Adrenal gland (tissue), 12 donors: ENCODE measurements around the gene GALNT9. TPM values are rescaled to one million over a fixed set of nuclear protein-coding genes. Genes with fewer than 3 reads are reported as not detected.

Source experiments
- DNase-seq, 7 donors: peaks; one replicate each; pipeline ENCODE4 v3.0.0-alpha.2; 2019 to 2020
- H3K27ac ChIP-seq, 5 donors: fragments of 200-600 bp; sonication (generic) in 4 of 5; 1 replicate in 3 of 5; 2 replicates in 2 of 5; pipeline versions ENCODE4 v1.5.1 to v1.8.0; 2016 to 2020; ENCODE audit warnings: mild to moderate bottlenecking in 1 of 5
- H3K27me3 ChIP-seq: fragments of 200-600 bp; 2 replicates; pipeline ENCODE4 v1.8.0; 2021
- H3K36me3 ChIP-seq, 2 donors: fragments of 200-600 bp; replicated peaks in 1 of 2; 1 replicate in 1 of 2; 2 replicates in 1 of 2; pipeline versions ENCODE4 v1.5.1 to v1.8.0; 2018 to 2022
- H3K4me1 ChIP-seq, 2 donors: fragments of 200-600 bp; replicated peaks in 1 of 2; 1 replicate in 1 of 2; 2 replicates in 1 of 2; pipeline versions ENCODE4 v1.5.1 to v1.8.0; 2018 to 2021
- H3K4me3 ChIP-seq, 4 donors: fragments of 200-600 bp; sonication (generic) in 3 of 4; one replicate each; pipeline ENCODE4 v1.5.1; 2016 to 2018
- H3K9me3 ChIP-seq, 3 donors: fragments of 200-600 bp; sonication (generic) in 1 of 3; replicated peaks in 1 of 3; 1 replicate in 2 of 3; 2 replicates in 1 of 3; pipeline versions ENCODE4 v1.5.1 to v1.8.0; 2016 to 2021
- POLR2A ChIP-seq, 2 donors: fragments of 450-650 bp; IDR thresholded peaks; one replicate each; pipeline ENCODE4 v1.6.1; 2017; ENCODE audit warnings: antibody characterized with exemption in 2 of 2, mild to moderate bottlenecking in 2 of 2, moderate library complexity in 1 of 2
- WGBS, 4 donors: extraction: QIAGEN DNeasy Blood & Tissue Kit in 2 of 4; methylation state at CpG; one replicate each; pipeline versions ENCODE4 v1.1.5 to v1.1.7; 2013 to 2017; 5-methylcytosine and 5-hydroxymethylcytosine counted together
- intact Hi-C, 2 donors: fragments of 100-400 bp; cut with DNase I; formaldehyde crosslinking; loops; one replicate each; pipeline versions ENCODE4 v1.14.1 to v1.15.0; 2022 to 2023
- polyA plus RNA-seq, 3 donors: library from polyadenylated mRNA; stranded (reverse); fragments of 200-250 nt in 2 of 3; fragments of 350-450 nt in 1 of 3; fragmentation: Illumina TruSeq in 1 of 3; extraction: RNeasy Lipid Tissue Mini Kit (QIAGEN cat#74804) in 1 of 3; gene quantifications; one replicate each; pipeline ENCODE4 v1.2.3, GENCODE V29; 2013 to 2014
- total RNA-seq, 9 donors: library from RNA; depleted of rRNA in 4 of 9; stranded (reverse); fragments of >200 nt in 4 of 9; fragments of 120-200 nt in 1 of 9; fragmentation: NEBNext Ultra II Directional in 1 of 9; extraction: Animal tissue kit (Norgen Biotek cat#: 25700) in 1 of 9; gene quantifications; one replicate each; pipeline versions ENCODE4 v1.1.0 to v1.2.4, GENCODE V29; 2013 to 2023
- TF ChIP-seq, protein P1 (sequence below), 6 experiments: fragments of 450-650 bp in 4 of 6; fragments of 200-600 bp in 2 of 6; sonication (generic) in 1 of 6; IDR thresholded peaks; 1 replicate in 5 of 6; 2 replicates in 1 of 6; pipeline versions ENCODE4 v1.5.1 to v1.8.0; 2016 to 2021; ENCODE audit warnings: antibody characterized with exemption in 6 of 6, mild to moderate bottlenecking in 2 of 6, moderate library complexity in 1 of 6
- donor health status: healthy with polysubstance abuse.
- donor health status: Bipolar disorder and iron deficiency.
- donor health status: DM: yes; HTN: yes; CAD: no.
- donor health status: DM: no; HTN: no; CAD: no.
- donor health status: DM: no; HTN: no; CAD: no.
- donor health status: DM: yes; HTN: yes; CAD: no.

The GALNT9 gene
- total and polyA plus RNA-seq, 12 donors, result 0.44 to 7.8 (median 1.2) TPM; not detected in 1

DNA sequence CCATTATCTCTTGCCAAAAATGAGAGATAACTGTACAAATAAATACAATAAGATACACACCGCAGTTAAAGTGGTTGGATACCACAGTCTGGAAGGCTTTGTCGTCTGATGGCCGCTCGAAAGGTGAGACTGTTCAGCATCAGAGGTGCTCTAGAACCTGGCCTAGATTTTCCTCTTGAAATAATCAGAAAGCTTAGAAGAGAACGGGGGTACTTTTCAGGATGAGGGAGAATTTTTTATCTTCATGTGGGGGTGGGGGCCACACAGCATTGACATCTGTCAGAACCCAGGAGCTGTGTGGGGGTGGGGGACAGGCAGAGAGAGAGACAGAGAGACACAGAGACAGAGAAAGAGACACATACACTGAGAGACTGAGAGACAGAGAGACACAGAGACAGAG lies 90.5 kb downstream of the GALNT9 start:
- TF ChIP-seq POLR2A (IDR thresholded peaks at IDR 0.05), result no peak
- TF ChIP-seq, protein P1, sequence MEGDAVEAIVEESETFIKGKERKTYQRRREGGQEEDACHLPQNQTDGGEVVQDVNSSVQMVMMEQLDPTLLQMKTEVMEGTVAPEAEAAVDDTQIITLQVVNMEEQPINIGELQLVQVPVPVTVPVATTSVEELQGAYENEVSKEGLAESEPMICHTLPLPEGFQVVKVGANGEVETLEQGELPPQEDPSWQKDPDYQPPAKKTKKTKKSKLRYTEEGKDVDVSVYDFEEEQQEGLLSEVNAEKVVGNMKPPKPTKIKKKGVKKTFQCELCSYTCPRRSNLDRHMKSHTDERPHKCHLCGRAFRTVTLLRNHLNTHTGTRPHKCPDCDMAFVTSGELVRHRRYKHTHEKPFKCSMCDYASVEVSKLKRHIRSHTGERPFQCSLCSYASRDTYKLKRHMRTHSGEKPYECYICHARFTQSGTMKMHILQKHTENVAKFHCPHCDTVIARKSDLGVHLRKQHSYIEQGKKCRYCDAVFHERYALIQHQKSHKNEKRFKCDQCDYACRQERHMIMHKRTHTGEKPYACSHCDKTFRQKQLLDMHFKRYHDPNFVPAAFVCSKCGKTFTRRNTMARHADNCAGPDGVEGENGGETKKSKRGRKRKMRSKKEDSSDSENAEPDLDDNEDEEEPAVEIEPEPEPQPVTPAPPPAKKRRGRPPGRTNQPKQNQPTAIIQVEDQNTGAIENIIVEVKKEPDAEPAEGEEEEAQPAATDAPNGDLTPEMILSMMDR (IDR thresholded peaks at IDR 0.05), result no peak

DNA sequence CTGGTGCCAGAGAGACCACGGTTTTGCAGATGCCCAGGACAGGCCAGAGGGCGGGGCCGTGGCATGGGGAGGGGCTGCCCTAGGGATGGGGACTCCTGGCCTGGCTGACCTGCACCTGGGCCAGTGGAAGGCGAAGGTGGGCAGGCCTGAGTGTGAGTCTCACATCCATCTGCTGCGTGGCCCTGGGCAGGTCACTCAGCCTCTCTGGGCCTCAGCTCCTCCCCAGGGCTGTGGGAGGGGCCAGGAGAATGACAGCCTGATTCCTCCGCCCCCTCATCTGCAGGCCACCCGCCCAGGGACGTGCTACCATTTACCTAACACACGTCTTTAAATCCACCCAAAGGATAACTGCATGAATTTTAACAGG lies 90.9 kb downstream of the GALNT9 start:
- 65 to 75% (median 71%) methylated on average over 5 to 9 of the region's 9 CpGs for WGBS, 4 donors
- Histone ChIP-seq H3K4me1 (no peaks in the 10 kb centered on the region), H3K4me3 (no peak overlapping the region), H3K36me3 (no peaks in the 10 kb centered on the region), H3K27me3 (peaks cover 9% of the 10 kb centered on the region), H3K9me3 (no peaks in the 10 kb centered on the region), H3K27ac (no peak overlapping the region)
- TF ChIP-seq POLR2A (IDR thresholded peaks at IDR 0.05), result no peak
- TF ChIP-seq, protein P1 (IDR thresholded peaks at IDR 0.05), result no peak
- intact Hi-C loops, result no loop called here
- DNase-seq, result no peak

More for the DNA sequence above, 90.5 kb downstream of the GALNT9 start:
- Histone ChIP-seq H3K27ac (no peak overlapping the region), H3K4me1 (no peaks in the 10 kb centered on the region), H3K4me3 (no peak overlapping the region), H3K9me3 (no peaks in the 10 kb centered on the region), H3K27me3 (peaks cover 9% of the 10 kb centered on the region), H3K36me3 (no peaks in the 10 kb centered on the region)
- no peak for DNase-seq
- intact Hi-C loops, result no loop called here
- WGBS, 4 donors, result 75 to 87% (median 79%) methylated on average over 5 of the region's 5 CpGs

DNA sequence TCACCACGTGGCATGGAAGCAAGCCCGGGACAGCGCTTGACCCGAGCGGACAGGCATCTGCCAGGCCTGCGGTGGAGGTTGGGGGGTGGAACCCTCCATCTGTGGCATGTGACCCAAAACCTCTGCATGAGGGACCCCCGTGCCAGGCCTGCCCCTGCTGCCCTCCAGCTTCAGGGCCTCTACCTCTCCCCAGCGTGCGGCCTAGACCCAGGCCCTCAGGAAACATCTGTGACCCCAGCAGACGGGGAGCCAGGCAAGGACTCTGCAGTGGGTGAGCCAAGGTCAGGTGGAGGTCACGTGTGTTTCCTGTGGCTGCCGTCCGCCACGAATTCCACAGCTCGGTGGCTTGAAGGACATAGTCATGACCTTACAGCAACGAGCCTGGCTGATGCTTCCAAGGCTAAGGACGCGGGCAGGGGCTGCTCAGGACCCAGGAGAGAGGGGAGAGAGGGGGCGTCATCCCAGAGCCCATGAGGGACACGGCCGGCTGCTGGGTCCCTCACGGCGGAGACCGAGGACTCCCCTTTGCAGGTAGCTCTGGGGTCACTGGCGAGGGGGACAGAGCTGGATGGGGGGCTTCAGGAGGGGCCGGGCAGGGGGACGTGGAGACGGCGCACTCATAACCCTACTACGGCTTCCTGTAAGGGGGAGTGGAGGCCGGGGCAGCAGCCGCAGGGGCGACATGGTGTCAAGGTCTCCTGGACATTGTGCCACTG lies 91.5 kb downstream of the GALNT9 start:
- DNase-seq, result no peak
- intact Hi-C loops, result no loop called here
- Histone ChIP-seq H3K27me3 (peaks cover 9% of the 10 kb centered on the region), H3K36me3 (no peaks in the 10 kb centered on the region), H3K9me3 (no peaks in the 10 kb centered on the region), H3K4me3 (no peak overlapping the region), H3K27ac (no peak overlapping the region), H3K4me1 (no peaks in the 10 kb centered on the region)
- TF ChIP-seq, protein P1 (IDR thresholded peaks at IDR 0.05), result no peak
- no peak for TF ChIP-seq POLR2A (IDR thresholded peaks at IDR 0.05)
- 54 to 75% (median 60%) methylated on average over 15 to 33 of the region's 33 CpGs for WGBS, 4 donors

DNA sequence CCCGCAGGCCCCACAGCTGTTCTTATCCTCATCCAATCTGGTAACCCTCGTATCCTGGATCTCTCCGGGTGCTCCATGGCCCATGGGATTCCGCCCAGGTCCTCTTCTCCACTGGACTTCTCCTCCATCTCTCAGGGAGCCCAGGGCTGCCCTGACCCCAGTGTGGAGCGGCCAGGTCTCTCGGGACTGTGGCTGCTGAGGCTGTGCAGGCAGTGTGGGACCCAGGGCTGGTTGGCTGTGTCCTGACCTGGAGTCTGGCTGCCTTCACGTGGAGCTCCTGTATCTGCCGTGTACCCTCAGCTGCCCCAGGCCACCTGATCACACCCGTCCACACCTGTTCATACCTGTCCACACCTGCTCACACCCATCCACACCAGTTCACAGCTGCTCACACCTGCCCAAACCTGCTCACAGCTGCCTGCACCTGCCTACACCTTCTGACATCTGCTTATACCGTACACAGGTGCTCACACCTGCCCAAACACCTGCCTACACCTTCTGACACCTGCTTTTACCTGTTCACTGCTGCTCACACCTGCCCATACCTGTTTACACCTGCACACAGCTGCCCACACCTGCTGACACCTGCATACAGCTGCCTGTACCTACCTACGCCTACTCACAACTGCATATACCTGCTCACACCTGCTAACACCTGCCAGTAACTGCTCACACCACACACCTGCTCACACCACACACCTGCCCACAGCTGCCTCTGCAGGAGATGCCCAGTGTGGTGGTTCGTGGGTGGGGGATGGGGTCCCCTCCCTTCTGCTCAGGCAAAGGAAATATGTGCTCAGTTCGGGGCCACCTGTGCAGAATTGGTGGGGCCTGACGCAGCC lies 92.2 kb downstream of the GALNT9 start:
- no peak overlapping the region for H3K4me3 ChIP-seq
- intact Hi-C loops, result no loop called here
- DNase-seq, result no peak
- H3K27me3 ChIP-seq, result peaks cover 9% of the 10 kb centered on the region
- 82 to 89% (median 88%) methylated on average over 10 to 14 of the region's 14 CpGs for WGBS, 4 donors
- no peaks in the 10 kb centered on the region for H3K4me1 ChIP-seq
- TF ChIP-seq, protein P1 (IDR thresholded peaks at IDR 0.05), result no peak
- no peak for TF ChIP-seq POLR2A (IDR thresholded peaks at IDR 0.05)
- H3K36me3 ChIP-seq, result no peaks in the 10 kb centered on the region
- no peaks in the 10 kb centered on the region for H3K9me3 ChIP-seq
- no peak overlapping the region for H3K27ac ChIP-seq
